DOHH2 (cell line): Measurements from ENCODE around the gene EHMT1.

Source experiments
- EZH2phosphoT487 ChIP-seq: fragments of 200-600 bp; sonication (generic); IDR thresholded peaks from 2 replicates; pipeline ENCODE4 v1.6.1; 2017; ENCODE audit warnings: borderline replicate concordance, mild to moderate bottlenecking, antibody characterized with exemption, low read length, moderate library complexity, mixed read lengths
- TF ChIP-seq, protein P1 (sequence below): fragments of 200-600 bp; sonication (generic); IDR thresholded peaks from one replicate; pipeline ENCODE4 v1.5.1; 2014; ENCODE audit warnings: antibody characterized with exemption, mild to moderate bottlenecking, low read depth, low read length; ENCODE audit not compliant: poor library complexity, severe bottlenecking

DNA sequence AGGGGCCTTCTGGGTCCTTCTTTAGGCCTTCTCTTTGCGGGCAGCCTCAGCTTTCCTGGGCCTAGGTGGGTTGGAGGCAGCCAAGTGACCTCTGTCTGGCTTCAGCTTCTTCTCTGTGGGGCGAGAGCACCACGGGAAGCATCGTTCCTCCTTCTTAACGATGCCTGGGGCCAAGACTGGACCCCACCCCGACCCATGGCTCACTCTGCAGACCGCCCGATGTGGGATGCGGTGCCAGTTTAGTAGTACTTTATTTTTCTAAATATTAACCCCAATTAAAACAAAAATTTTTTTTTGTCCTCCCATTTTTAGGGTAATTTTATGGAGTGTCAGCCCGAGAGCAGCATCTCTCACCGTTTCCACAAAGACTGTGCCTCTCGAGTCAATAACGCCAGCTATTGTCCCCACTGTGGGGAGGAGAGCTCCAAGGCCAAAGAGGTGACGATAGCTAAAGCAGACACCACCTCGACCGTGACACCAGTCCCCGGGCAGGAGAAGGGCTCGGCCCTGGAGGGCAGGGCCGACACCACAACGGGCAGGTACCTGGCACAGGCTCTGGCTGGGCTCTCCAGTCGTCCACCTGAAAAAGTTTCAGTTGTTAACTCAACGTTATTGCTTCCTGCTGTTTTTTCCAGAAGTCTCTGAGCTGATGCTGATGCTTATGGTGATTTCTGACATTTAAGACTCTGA, 157.6 kb downstream of the EHMT1 start:
- TF ChIP-seq, protein P1, sequence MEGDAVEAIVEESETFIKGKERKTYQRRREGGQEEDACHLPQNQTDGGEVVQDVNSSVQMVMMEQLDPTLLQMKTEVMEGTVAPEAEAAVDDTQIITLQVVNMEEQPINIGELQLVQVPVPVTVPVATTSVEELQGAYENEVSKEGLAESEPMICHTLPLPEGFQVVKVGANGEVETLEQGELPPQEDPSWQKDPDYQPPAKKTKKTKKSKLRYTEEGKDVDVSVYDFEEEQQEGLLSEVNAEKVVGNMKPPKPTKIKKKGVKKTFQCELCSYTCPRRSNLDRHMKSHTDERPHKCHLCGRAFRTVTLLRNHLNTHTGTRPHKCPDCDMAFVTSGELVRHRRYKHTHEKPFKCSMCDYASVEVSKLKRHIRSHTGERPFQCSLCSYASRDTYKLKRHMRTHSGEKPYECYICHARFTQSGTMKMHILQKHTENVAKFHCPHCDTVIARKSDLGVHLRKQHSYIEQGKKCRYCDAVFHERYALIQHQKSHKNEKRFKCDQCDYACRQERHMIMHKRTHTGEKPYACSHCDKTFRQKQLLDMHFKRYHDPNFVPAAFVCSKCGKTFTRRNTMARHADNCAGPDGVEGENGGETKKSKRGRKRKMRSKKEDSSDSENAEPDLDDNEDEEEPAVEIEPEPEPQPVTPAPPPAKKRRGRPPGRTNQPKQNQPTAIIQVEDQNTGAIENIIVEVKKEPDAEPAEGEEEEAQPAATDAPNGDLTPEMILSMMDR: no peak
- no peak for TF ChIP-seq EZH2phosphoT487
